Stimulated activated CD4-positive, alpha-beta T cell treated with anti-CD3 and anti-CD28 coated beads, TNF-alpha, amount 100 ng/mL, for 24 hours (primary cell): ENCODE results near the gene CDHR2.
A peak's percentile ranks its signal among the peaks of the same experiment; 100 is the strongest.

Experiments used
- DNase-seq, 3 experiments: peaks; one replicate each; pipeline ENCODE4 v3.0.0-alpha.2; 2020; ENCODE audit warnings: low read depth in 3 of 3

CDHR2 gene

GRCh38 chr5:176620333-176620981, 71.3 kb downstream of the CDHR2 start:
- DNase-seq: no peak

- DNase-seq: no peak
Measured at GRCh38 chr5:176621661-176622079, 72.5 kb downstream of the CDHR2 start.

DNA sequence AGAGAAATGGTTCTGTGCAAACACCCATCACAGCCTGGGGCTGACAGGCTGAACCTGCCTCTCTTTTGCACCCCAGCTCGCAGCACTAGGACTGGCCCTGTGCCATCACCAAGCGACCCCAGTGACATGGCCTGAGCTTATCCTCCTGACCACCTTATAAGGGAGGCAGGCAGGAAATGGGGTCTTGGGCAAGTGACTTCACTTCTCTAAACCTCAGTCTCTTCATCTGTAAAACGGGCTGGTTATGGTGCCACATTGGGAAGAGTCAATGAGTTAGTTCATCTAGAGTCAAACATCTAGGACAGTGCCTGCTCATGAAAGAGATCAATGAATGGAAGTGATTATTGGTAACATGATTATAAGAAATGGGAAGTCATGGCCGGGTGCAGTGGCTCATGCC, 75.0 kb downstream of the CDHR2 start:
- DNase-seq: no peak

GRCh38 chr5:176624938-176625337, 75.8 kb downstream of the CDHR2 start:
- DNase-seq: no peak

GRCh38 chr5:176625512-176625911, 76.4 kb downstream of the CDHR2 start:
- no peak for DNase-seq

GRCh38 chr5:176625966-176626875, 77.1 kb downstream of the CDHR2 start:
- no peak for DNase-seq

- no peak for DNase-seq
Measured at GRCh38 chr5:176626876-176627236, 77.7 kb downstream of the CDHR2 start.

- no peak for DNase-seq
Measured at GRCh38 chr5:176627582-176627981, 78.4 kb downstream of the CDHR2 start.

DNA sequence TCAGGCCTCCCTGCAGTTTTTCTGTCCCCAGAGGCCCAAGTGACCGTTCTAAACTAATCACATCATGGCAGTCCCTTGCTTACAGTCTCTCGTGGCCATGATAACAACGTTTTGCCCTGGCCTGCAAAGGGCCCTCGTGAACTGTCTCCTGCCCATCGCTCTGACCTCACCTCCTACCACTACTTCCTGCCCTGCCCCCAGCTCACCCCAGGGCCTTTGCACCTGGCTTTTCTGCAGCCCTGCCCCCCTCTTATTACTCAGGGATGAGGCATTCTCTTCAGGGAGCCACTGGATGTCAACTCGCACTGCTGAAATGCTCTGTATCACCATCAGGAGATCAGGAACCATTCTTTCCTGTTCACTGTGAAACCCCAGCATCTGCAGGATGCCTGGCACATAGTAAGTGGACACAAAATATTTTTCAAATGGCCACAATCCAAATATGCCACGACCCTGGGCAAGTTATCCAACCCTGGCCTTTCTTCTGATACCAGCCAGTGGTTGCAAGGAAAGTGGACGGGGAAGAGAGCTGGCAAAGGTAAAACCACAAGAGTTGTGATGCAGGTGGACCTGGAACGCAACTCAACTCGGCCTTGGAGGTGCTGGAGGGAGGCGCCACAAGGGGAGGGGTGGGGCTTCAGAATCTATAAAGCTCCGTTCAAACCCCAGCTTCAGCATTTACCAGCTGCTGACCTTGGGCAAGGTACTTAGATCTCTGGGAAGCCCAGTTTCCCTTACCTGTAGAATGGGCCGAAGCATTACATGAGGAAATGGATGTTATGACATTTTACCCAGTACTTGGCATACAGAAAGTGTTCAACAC, 79.5 kb downstream of the CDHR2 start:
- DNase-seq: no peak

DNA sequence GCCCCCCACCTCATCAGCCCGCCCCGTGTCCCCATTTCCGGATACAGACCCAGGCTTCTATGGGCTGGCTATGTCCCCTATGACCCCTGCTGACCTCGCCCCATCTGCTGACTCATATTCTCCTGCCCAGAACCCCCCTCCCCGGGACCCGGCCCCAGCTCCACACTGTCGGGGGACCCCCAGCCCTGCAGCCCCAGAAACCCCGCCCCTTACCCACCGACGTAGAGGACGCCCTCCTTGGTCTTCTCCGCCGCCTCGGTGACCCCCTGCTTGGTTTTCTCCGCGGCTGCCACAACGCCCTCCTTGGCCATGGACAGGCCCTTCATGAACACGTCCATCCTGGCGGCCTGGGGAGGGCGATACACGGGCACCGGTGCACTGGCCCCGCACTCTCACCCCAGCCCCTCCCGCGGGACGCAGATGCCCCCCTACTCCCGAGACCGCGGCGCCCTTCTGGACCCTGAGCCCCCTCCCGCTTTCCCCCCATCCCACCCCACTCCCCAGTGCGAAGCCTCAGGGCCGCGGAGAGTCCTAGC, 80.2 kb downstream of the CDHR2 start:
- DNase-seq: no peak

DNA sequence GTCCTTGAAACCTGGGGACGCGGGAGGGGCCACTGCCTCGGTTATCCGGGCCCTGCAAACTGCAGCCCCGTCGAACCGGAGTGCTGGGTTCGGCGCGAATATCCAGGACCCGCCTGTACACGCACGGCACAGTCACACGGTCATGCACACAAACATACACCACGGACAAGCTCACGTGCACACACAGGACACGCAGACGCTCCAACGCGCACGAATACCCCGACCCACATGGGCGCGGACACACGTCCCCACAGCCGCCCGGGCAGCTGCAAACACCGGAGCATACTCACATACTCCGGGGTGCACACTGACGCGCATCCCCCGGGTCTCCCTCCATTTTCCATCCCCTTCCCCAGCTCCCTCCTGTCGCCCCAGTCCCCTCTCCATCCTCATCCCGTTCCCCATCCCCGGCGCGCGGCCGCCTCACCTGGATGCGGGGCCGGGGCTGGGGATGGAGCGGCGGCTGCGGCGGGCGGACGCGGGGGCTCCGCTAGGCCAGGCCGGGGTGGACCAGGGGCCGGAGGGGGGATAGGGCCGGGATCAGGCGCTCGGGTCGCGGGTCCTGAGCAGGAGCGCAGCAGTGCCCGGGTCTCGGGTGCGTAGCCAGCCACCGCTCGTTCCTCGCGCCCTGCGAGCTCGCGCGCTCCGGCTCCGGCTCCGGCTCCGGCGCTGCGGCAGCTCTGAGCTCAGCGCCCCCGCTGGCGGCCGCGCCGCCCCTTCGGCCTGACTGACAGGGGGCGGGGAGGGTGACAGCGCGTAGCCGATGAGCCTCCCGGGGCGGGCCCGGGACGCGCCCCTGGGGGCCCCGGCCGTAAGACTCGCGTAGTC, 80.9 kb downstream of the CDHR2 start, which contains the start of the genes EIF4E1B and SNCB:
EIF4E1B (plus strand) TSS at position 823 of the 828 bp plus-strand sequence. CDS start 12,113 bp downstream, outside the sequence.
SNCB (minus strand) TSS at position 682 of the 828 bp plus-strand sequence. CDS start 880 bp downstream, outside the sequence.
- DNase-seq: peak in 2 of 3 experiments; percentile 25 to 63

DNA sequence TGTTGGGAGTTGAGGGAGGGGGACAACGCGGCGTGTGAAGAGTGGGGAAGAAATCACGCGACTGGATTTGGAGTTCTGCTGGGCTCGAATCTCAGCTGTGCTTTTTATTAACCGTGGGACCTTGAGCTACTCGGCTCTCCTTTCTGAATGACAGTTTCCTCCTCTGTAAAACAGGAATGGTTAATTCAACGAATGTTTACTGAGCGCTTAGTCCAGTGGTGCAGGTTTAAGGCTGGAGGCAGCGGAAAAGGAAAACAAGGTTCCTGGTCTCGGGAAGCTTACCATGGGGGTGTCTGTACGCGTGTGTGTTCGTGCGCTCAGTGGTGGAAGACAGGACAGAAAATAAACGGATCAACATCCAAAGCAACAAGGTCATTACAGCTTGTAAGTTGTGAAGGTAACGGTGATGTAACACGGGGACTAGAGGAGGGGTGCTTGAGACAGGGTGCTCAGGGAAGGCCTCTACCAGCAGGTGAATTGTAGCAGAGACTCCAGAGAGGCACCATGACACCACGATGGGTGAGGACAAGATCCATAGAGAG, 81.6 kb downstream of the CDHR2 start:
- no peak for DNase-seq

- DNase-seq: no peak
Measured at GRCh38 chr5:176631383-176632200, 82.5 kb downstream of the CDHR2 start.

DNA sequence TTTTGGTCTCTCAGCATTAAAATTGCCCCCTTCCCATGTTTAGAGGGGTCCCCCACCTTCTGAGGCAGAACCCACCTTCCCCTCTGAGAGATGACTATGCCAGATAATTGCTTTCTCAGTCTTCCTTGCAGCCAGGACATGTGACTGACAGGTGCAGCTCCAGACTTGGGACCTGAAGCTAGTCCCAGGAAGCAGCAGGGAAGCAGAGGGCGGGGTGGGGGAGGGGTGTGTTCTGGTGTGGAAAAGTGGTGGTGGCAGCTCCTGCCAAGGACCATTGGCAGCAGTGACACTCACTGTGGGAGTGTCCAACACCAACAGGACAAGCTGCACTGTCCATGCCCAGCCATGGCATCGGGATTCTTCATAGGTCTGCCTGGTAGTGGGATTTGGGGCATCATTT, 83.6 kb downstream of the CDHR2 start:
- no peak for DNase-seq

- DNase-seq: no peak
Measured at GRCh38 chr5:176633598-176633997, 84.5 kb downstream of the CDHR2 start.

- no peak for DNase-seq
Measured at GRCh38 chr5:176636426-176636825, 87.3 kb downstream of the CDHR2 start.

- no peak for DNase-seq
Measured at GRCh38 chr5:176637556-176637955, 88.4 kb downstream of the CDHR2 start.

DNA sequence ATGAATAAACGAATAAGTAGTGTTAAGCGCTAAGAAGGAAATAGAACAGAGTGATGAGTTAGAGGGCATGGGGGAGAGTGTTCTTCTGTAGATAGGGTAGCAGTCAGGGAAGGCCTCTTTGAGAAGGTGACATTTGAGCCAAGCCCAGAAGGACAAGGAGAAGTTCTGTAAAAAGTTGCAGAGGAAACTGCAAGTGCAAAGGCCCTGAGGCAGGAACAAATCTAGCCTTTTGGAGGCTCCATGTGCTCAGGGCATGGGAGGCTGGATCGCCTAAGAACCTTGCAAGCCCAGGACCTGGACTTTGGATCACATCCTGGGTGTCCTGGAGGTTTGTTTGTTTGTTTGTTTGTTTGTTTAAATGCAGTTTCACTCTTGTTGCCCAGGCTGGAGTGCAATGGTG, 89.3 kb downstream of the CDHR2 start:
- no peak for DNase-seq

DNA sequence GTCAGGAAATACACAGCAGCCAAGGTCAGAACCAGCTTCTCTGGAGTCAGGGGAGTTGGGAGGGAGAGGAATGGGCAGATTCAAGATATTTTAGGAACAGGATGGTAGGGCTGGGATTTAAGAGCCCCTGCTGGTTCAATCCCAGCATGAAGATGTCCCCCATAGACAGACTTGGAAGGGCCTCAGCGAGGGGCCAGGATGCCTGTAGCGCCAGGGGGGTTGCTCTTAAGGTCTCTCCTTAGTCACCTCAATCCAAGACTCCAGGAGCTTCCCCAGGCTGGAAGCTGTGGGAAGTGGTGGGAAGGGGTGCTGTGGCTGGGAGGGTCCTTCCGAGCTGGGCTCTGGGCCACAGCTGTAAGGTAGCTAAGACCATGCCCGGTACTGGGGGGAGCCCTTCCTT, 90.1 kb downstream of the CDHR2 start:
- DNase-seq: no peak

DNA sequence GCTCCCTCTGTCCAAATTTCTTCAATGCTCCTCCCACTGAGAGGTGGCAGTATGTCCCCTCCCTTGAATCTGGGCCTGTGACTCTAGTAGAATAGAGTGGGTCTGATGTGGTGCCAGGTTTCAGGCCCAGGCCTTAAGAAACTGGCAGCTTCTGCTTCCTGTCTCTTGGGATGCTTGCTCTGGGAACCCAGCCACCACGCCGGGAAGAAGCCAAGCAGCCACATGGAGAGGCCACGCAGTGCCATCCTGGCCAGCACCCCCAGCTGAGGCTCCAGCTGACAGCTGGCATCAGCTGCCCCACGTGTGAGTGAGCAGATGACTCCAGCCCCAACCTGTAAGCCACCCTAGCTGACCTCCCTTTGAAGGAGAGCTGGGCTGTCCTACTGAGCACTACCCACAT, 90.8 kb downstream of the CDHR2 start:
- no peak for DNase-seq
